ENCODE results near the gene FBXL19.
"Not testable (repeated sequence)": the region's sequence is repeated elsewhere in the genome, so short reads cannot be mapped to it uniquely, and the experiment has no call there.

FBXL19 gene

GRCh38 chr16:30930160-30930571 is 6.8 kb downstream of the FBXL19 start:
- DNase-seq (no peak), ATAC-seq (replicated peaks) (no peak)
- H3K27ac Mint-ChIP-seq: no peak overlapping the region
- H3K36me3 Mint-ChIP-seq (ENCODE audit: insufficient read depth): peaks cover 26% of the 10 kb centered on the region
- no peak overlapping the region for H3K4me3 Mint-ChIP-seq
- no peaks in the 10 kb centered on the region for H3K9me3 Mint-ChIP-seq
- peaks cover 12 to 17% of the 10 kb centered on the region in 2 donors for H3K4me1 Mint-ChIP-seq (ENCODE audit: low read depth in 2 of 2)
- no peaks in the 10 kb centered on the region for H3K27me3 Mint-ChIP-seq

GRCh38 chr16:30931068-30931650 is 7.8 kb downstream of the FBXL19 start:
- H3K27me3 Mint-ChIP-seq: no peaks in the 10 kb centered on the region
- ATAC-seq (replicated peaks) (no peak), DNase-seq (no peak)
- H3K27ac Mint-ChIP-seq: peak overlapping the region in 1 of 2 donors; percentile 11
- H3K36me3 Mint-ChIP-seq (ENCODE audit: insufficient read depth): peaks cover 25% of the 10 kb centered on the region
- H3K4me1 Mint-ChIP-seq (ENCODE audit: low read depth in 2 of 2): peaks cover 10 to 14% of the 10 kb centered on the region in 2 donors
- H3K4me3 Mint-ChIP-seq: no peak overlapping the region
- no peaks in the 10 kb centered on the region for H3K9me3 Mint-ChIP-seq

- H3K27ac Mint-ChIP-seq: peak overlapping the region; percentile 11 to 19
- no peak overlapping the region for H3K4me3 Mint-ChIP-seq
- H3K27me3 Mint-ChIP-seq: no peaks in the 10 kb centered on the region
- H3K4me1 Mint-ChIP-seq (ENCODE audit: low read depth in 2 of 2): peaks cover 10 to 15% of the 10 kb centered on the region in 2 donors
- DNase-seq (no peak), ATAC-seq (replicated peaks) (peak; percentile 36)
- no peaks in the 10 kb centered on the region for H3K9me3 Mint-ChIP-seq
- peaks cover 23% of the 10 kb centered on the region for H3K36me3 Mint-ChIP-seq (ENCODE audit: insufficient read depth)
Observed at GRCh38 chr16:30934827-30935557, 11.6 kb downstream of the FBXL19 start.

- Mint-ChIP-seq H3K4me1 (ENCODE audit: low read depth in 2 of 2) (peaks cover 21 to 26% of the 10 kb centered on the region in 2 donors), H3K36me3 (ENCODE audit: insufficient read depth) (peaks cover 11% of the 10 kb centered on the region), H3K27ac (peak overlapping the region; percentile 18 to 23), H3K27me3 (no peaks in the 10 kb centered on the region), H3K9me3 (no peaks in the 10 kb centered on the region), H3K4me3 (no peak overlapping the region)
- DNase-seq: no peak
- no peak for ATAC-seq (replicated peaks)
Observed at GRCh38 chr16:30937692-30938091, 14.3 kb downstream of the FBXL19 start.

GRCh38 chr16:30939571-30939970 is 16.2 kb downstream of the FBXL19 start:
- H3K4me3 Mint-ChIP-seq: not testable (repeated sequence)

GRCh38 chr16:30941600-30942425 is 18.4 kb downstream of the FBXL19 start:
- H3K4me1 Mint-ChIP-seq (ENCODE audit: low read depth in 2 of 2): peaks cover 15 to 17% of the 10 kb centered on the region in 2 donors
- peak overlapping the region; percentile 52 to 84 for H3K27ac Mint-ChIP-seq
- no peaks in the 10 kb centered on the region for H3K9me3 Mint-ChIP-seq
- H3K27me3 Mint-ChIP-seq: no peaks in the 10 kb centered on the region
- peak overlapping the region; percentile 54 to 55 for H3K4me3 Mint-ChIP-seq
- H3K36me3 Mint-ChIP-seq (ENCODE audit: insufficient read depth): peaks cover 4% of the 10 kb centered on the region
- DNase-seq (peak; percentile 57 to 64 (median 60)), ATAC-seq (replicated peaks) (peak; percentile 98)

More at GRCh38 chr16:30939571-30939970, 16.2 kb downstream of the FBXL19 start:
- H3K4me1 Mint-ChIP-seq (ENCODE audit: low read depth in 2 of 2): peaks cover 21 to 25% of the 10 kb centered on the region in 2 donors
- H3K27ac Mint-ChIP-seq; H3K27me3 Mint-ChIP-seq; ATAC-seq (replicated peaks); H3K36me3 Mint-ChIP-seq (ENCODE audit: insufficient read depth); H3K9me3 Mint-ChIP-seq; DNase-seq: not testable (repeated sequence)

- peak overlapping the region; percentile 52 to 84 for H3K27ac Mint-ChIP-seq
- H3K27me3 Mint-ChIP-seq: no peaks in the 10 kb centered on the region
- peaks cover 4% of the 10 kb centered on the region for H3K36me3 Mint-ChIP-seq (ENCODE audit: insufficient read depth)
- peaks cover 13 to 17% of the 10 kb centered on the region in 2 donors for H3K4me1 Mint-ChIP-seq (ENCODE audit: low read depth in 2 of 2)
- H3K4me3 Mint-ChIP-seq: peak overlapping the region; percentile 54 to 55
- DNase-seq: no peak
- no peaks in the 10 kb centered on the region for H3K9me3 Mint-ChIP-seq
- ATAC-seq (replicated peaks): no peak
Observed at GRCh38 chr16:30942426-30942806, 19.0 kb downstream of the FBXL19 start.

- no peak for DNase-seq
- no peaks in the 10 kb centered on the region for H3K27me3 Mint-ChIP-seq
- H3K27ac Mint-ChIP-seq: peak overlapping the region in 1 of 2 donors; percentile 76
- no peak overlapping the region for H3K4me3 Mint-ChIP-seq
- peaks cover 11 to 13% of the 10 kb centered on the region in 2 donors for H3K4me1 Mint-ChIP-seq (ENCODE audit: low read depth in 2 of 2)
- no peak for ATAC-seq (replicated peaks)
- H3K9me3 Mint-ChIP-seq: no peaks in the 10 kb centered on the region
- H3K36me3 Mint-ChIP-seq (ENCODE audit: insufficient read depth): peaks cover 4% of the 10 kb centered on the region
Observed at GRCh38 chr16:30944352-30944751, 21.0 kb downstream of the FBXL19 start.

- Mint-ChIP-seq H3K4me3 (peak overlapping the region in 1 of 2 donors; percentile 17), H3K36me3 (ENCODE audit: insufficient read depth) (no peaks in the 10 kb centered on the region), H3K27ac (peak overlapping the region; percentile 4 to 22), H3K4me1 (ENCODE audit: low read depth in 2 of 2) (peaks cover 19 to 21% of the 10 kb centered on the region in 2 donors), H3K27me3 (no peaks in the 10 kb centered on the region), H3K9me3 (no peaks in the 10 kb centered on the region)
- ATAC-seq (replicated peaks) (no peak), DNase-seq (no peak)
Observed at GRCh38 chr16:30946671-30947540, 23.5 kb downstream of the FBXL19 start.

- no peaks in the 10 kb centered on the region for H3K9me3 Mint-ChIP-seq
- no peak for ATAC-seq (replicated peaks)
- no peaks in the 10 kb centered on the region for H3K27me3 Mint-ChIP-seq
- no peak for DNase-seq
- H3K4me1 Mint-ChIP-seq (ENCODE audit: low read depth in 2 of 2): peaks cover 13 to 15% of the 10 kb centered on the region in 2 donors
- H3K36me3 Mint-ChIP-seq (ENCODE audit: insufficient read depth): no peaks in the 10 kb centered on the region
- no peak overlapping the region for H3K27ac Mint-ChIP-seq
- no peak overlapping the region for H3K4me3 Mint-ChIP-seq
Observed at GRCh38 chr16:30947541-30947858, 24.1 kb downstream of the FBXL19 start.

GRCh38 chr16:30947859-30948666 is 24.7 kb downstream of the FBXL19 start:
- ATAC-seq (replicated peaks): no peak
- H3K9me3 Mint-ChIP-seq: no peaks in the 10 kb centered on the region
- H3K27me3 Mint-ChIP-seq: no peaks in the 10 kb centered on the region
- peak overlapping the region in 1 of 2 donors; percentile 38 for H3K27ac Mint-ChIP-seq
- H3K4me3 Mint-ChIP-seq: peak overlapping the region; percentile 91 to 93
- peaks cover 12% of the 10 kb centered on the region in 2 donors for H3K4me1 Mint-ChIP-seq (ENCODE audit: low read depth in 2 of 2)
- H3K36me3 Mint-ChIP-seq (ENCODE audit: insufficient read depth): no peaks in the 10 kb centered on the region
- no peak for DNase-seq
